ENCODE measurements around the gene FADS2. TPM values are rescaled to one million over a fixed set of nuclear protein-coding genes. Genes with fewer than 3 reads are reported as not detected.

The FADS2 gene
- total RNA-seq, 1 experiment from 2014 or later, result 20.6 TPM

DNA sequence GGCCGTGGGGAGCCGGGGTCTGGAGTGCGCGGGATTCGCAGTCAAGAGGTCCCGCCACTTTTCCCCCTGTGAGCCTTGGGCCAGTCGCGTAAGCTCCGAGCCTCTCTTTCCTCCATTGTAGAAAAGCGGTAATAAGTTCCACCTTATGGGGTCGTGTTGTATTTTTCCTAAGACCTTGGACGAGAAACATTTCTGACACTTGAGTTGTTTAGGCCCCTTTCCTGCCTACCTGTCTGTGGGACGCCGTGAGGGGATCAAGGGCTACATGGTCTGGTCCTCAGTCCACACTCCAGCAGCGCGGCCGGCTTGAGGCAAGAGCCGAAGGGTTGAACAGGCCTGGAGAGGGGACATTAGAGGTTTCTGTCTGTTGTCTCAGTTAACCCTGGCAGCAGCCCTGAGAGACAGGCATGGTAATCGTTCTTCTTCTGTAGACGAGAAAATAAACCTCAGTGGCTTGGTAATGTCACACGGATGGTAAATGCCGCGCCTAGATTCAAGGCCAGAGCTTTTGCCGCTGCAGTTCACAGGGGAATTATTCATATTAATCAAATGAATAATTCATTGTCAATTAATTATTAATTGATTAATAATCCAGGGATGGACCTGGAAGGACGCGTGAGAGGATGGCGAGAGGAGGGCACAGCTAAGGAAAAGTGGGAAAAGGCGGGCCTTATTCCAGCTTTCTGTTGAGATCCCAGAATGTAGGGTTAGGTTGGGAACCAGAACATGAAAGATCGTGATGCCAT is 34.8 kb upstream of the FADS2 start:
- Mint-ChIP-seq H3K4me3 (ENCODE audit: unreplicated experiment) (peak overlapping the region; percentile 81), H3K27me3 (ENCODE audit: insufficient read depth, unreplicated experiment) (no peaks in the 10 kb centered on the region), H3K4me1 (ENCODE audit: insufficient read depth, unreplicated experiment) (peaks cover 11% of the 10 kb centered on the region), H3K9me3 (ENCODE audit: unreplicated experiment) (no peaks in the 10 kb centered on the region), H3K27ac (ENCODE audit: low read depth, unreplicated experiment) (peak overlapping the region; percentile 98), H3K36me3 (ENCODE audit: insufficient read depth, unreplicated experiment) (peaks cover 31% of the 10 kb centered on the region)
- ChIA-PET POLR2A (interaction anchor here (0.7 to 4.0 kb wide), 15 partner anchors 9 to 363 kb away, joined by 3 to 26 read pairs (median 4); partner anchors contain the start of genes BEST1, CPSF7, FADS1 and FTH1), CTCF (interaction anchor here (0.5 to 12.8 kb wide), 10 partner anchors 25 to 875 kb away, joined by 3 to 148 read pairs (median 5); no protein-coding TSS in a partner anchor)
- no peak for DNase-seq (ENCODE audit: unreplicated experiment)
- BruUV-seq (replicated peaks), result TSS peak; percentile 55
- intact Hi-C loops (cut with micrococcal nuclease), result no loop called here
- TF ChIP-seq, protein P1, sequence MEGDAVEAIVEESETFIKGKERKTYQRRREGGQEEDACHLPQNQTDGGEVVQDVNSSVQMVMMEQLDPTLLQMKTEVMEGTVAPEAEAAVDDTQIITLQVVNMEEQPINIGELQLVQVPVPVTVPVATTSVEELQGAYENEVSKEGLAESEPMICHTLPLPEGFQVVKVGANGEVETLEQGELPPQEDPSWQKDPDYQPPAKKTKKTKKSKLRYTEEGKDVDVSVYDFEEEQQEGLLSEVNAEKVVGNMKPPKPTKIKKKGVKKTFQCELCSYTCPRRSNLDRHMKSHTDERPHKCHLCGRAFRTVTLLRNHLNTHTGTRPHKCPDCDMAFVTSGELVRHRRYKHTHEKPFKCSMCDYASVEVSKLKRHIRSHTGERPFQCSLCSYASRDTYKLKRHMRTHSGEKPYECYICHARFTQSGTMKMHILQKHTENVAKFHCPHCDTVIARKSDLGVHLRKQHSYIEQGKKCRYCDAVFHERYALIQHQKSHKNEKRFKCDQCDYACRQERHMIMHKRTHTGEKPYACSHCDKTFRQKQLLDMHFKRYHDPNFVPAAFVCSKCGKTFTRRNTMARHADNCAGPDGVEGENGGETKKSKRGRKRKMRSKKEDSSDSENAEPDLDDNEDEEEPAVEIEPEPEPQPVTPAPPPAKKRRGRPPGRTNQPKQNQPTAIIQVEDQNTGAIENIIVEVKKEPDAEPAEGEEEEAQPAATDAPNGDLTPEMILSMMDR (IDR thresholded peaks at IDR 0.05; ENCODE audit: unreplicated experiment), result no peak

GRCh38 chr11:61793829-61794204 is 34.3 kb upstream of the FADS2 start:
- intact Hi-C loops (cut with micrococcal nuclease), result no loop called here
- CTCF ChIA-PET, result interaction anchor here (0.9 to 12.8 kb wide), 9 partner anchors 24 to 315 kb away, joined by 3 to 148 read pairs (median 5); no protein-coding TSS in a partner anchor
- Mint-ChIP-seq H3K4me1 (ENCODE audit: insufficient read depth, unreplicated experiment) (peaks cover 11% of the 10 kb centered on the region), H3K27ac (ENCODE audit: low read depth, unreplicated experiment) (peak overlapping the region; percentile 98), H3K36me3 (ENCODE audit: insufficient read depth, unreplicated experiment) (peaks cover 30% of the 10 kb centered on the region), H3K27me3 (ENCODE audit: insufficient read depth, unreplicated experiment) (no peaks in the 10 kb centered on the region), H3K9me3 (ENCODE audit: unreplicated experiment) (no peaks in the 10 kb centered on the region), H3K4me3 (ENCODE audit: unreplicated experiment) (peak overlapping the region; percentile 81)
- BruUV-seq (replicated peaks), result no TSS peak
- POLR2A ChIA-PET, result interaction anchor here (0.7 to 4.0 kb wide), 8 partner anchors 9 to 267 kb away, joined by 3 to 26 read pairs (median 7); partner anchors contain the start of genes FADS1 and FTH1
- TF ChIP-seq, protein P1 (IDR thresholded peaks at IDR 0.05; ENCODE audit: unreplicated experiment), result no peak
- DNase-seq (ENCODE audit: unreplicated experiment), result no peak

GRCh38 chr11:61794579-61794978 is 33.5 kb upstream of the FADS2 start:
- TF ChIP-seq, protein P1 (IDR thresholded peaks at IDR 0.05; ENCODE audit: unreplicated experiment), result no peak
- ChIA-PET CTCF (interaction anchor here (0.8 to 12.8 kb wide), 5 partner anchors 19 to 313 kb away, joined by 4 to 148 read pairs (median 18); no protein-coding TSS in a partner anchor), POLR2A (interaction anchor here (0.8 to 3.4 kb wide), 3 partner anchors 27 to 287 kb away, joined by 3 to 15 read pairs (median 11); partner anchors contain the start of gene FTH1)
- Mint-ChIP-seq H3K4me1 (ENCODE audit: insufficient read depth, unreplicated experiment) (peaks cover 8% of the 10 kb centered on the region), H3K27ac (ENCODE audit: low read depth, unreplicated experiment) (no peak overlapping the region), H3K36me3 (ENCODE audit: insufficient read depth, unreplicated experiment) (peaks cover 22% of the 10 kb centered on the region), H3K9me3 (ENCODE audit: unreplicated experiment) (no peaks in the 10 kb centered on the region), H3K4me3 (ENCODE audit: unreplicated experiment) (no peak overlapping the region), H3K27me3 (ENCODE audit: insufficient read depth, unreplicated experiment) (no peaks in the 10 kb centered on the region)
- no peak for DNase-seq (ENCODE audit: unreplicated experiment)
- intact Hi-C loops (cut with micrococcal nuclease), result no loop called here
- no TSS peak for BruUV-seq (replicated peaks)

GRCh38 chr11:61795459-61795858 is 32.6 kb upstream of the FADS2 start:
- H3K27ac Mint-ChIP-seq (ENCODE audit: low read depth, unreplicated experiment), result no peak overlapping the region
- ChIA-PET POLR2A (interaction anchor here (2.5 kb wide), 1 partner anchor 152 kb away, joined by 12 read pairs; no protein-coding TSS in a partner anchor), CTCF (interaction anchor here (0.6 to 12.8 kb wide), 16 partner anchors 9 to 312 kb away, joined by 3 to 148 read pairs (median 20); partner anchors contain the start of gene BEST1)
- H3K4me1 Mint-ChIP-seq (ENCODE audit: insufficient read depth, unreplicated experiment), result peaks cover 6% of the 10 kb centered on the region
- no peak overlapping the region for H3K4me3 Mint-ChIP-seq (ENCODE audit: unreplicated experiment)
- H3K36me3 Mint-ChIP-seq (ENCODE audit: insufficient read depth, unreplicated experiment), result peaks cover 17% of the 10 kb centered on the region
- H3K9me3 Mint-ChIP-seq (ENCODE audit: unreplicated experiment), result no peaks in the 10 kb centered on the region
- no peak for DNase-seq (ENCODE audit: unreplicated experiment)
- TF ChIP-seq, protein P1 (IDR thresholded peaks at IDR 0.05; ENCODE audit: unreplicated experiment), result no peak
- no peaks in the 10 kb centered on the region for H3K27me3 Mint-ChIP-seq (ENCODE audit: insufficient read depth, unreplicated experiment)
- no TSS peak for BruUV-seq (replicated peaks)
- intact Hi-C loops (cut with micrococcal nuclease), result no loop called here
